Bronchial epithelial cell (primary cell): ENCODE results near the gene FOXF1. TPM values are rescaled to one million over a fixed set of nuclear protein-coding genes. Genes with fewer than 3 reads are reported as not detected.

Source experiments
- DNase-seq: peaks from one replicate; pipeline ENCODE4 v3.0.0-alpha.2; 2010; ENCODE audit warnings: low read depth
- FAIRE-seq: peaks from 2 replicates; lab custom pipeline; 2011; peaks lifted over from hg19 to GRCh38; lab: Jason Lieb, UNC
- H3K27me3 ChIP-seq: 2 replicates; pipeline ENCODE4 v1.5.1; 2011; ENCODE audit warnings: low read length; ENCODE audit not compliant: control insufficient read depth, insufficient read depth
- H3K36me3 ChIP-seq: 2 replicates; pipeline ENCODE4 v1.5.1; 2011; ENCODE audit warnings: low read length; ENCODE audit not compliant: control insufficient read depth, insufficient read depth
- H3K4me3 ChIP-seq: 2 replicates; pipeline ENCODE4 v1.5.1; 2011; ENCODE audit warnings: mild to moderate bottlenecking, low read depth, low read length, control low read depth
- total RNA-seq: library from RNA; depleted of rRNA; stranded (reverse); fragments of >200 nt; gene quantifications from 2 replicates; pipeline ENCODE4 v1.2.1, GENCODE V29; 2014
- TF ChIP-seq, protein P1 (sequence below): IDR thresholded peaks from 2 replicates; pipeline ENCODE4 v1.5.1; 2011; ENCODE audit warnings: mild to moderate bottlenecking, moderate library complexity, low read length, control low read depth, inconsistent platforms; ENCODE audit not compliant: insufficient read depth, severe bottlenecking

Gene FOXF1
- total RNA-seq, 1 donor from 2014 or later = 0.26 TPM

DNA sequence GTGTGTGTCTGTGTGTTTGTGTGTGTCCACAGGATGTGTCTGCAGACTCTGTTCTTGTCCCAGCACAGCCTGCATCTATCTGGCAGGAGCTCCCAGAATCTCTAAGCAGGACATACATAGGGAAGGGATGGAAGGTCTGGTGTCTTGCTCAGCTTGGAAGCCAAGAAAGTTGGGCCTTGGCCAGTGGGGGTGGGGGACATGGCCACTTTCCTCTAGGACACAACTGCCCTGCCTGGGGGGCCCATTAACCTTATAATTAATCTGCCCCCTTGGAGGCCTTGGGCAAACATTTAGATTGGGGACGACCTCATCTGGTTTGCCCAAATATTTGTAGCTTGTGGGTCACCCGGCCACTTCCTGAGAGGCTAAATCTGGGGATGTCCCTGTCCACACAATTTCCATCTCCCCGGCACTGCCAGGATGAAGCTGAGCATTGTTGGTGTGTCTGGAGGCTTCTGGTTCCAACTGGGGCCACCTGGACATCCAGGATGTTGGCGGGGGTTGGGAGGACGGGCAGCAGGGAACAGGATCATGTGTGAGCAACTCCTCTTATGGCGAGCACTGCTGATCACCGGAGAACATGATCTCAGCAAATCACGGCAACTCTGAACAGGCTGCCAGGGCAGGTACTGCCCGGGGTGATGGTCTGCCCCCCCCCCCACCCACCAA lies 17.2 kb upstream of the FOXF1 start:
- no peaks in the 10 kb centered on the region for H3K36me3 ChIP-seq
- H3K27me3 ChIP-seq = peaks cover 61% of the 10 kb centered on the region
- no peak for DNase-seq
- TF ChIP-seq, protein P1, sequence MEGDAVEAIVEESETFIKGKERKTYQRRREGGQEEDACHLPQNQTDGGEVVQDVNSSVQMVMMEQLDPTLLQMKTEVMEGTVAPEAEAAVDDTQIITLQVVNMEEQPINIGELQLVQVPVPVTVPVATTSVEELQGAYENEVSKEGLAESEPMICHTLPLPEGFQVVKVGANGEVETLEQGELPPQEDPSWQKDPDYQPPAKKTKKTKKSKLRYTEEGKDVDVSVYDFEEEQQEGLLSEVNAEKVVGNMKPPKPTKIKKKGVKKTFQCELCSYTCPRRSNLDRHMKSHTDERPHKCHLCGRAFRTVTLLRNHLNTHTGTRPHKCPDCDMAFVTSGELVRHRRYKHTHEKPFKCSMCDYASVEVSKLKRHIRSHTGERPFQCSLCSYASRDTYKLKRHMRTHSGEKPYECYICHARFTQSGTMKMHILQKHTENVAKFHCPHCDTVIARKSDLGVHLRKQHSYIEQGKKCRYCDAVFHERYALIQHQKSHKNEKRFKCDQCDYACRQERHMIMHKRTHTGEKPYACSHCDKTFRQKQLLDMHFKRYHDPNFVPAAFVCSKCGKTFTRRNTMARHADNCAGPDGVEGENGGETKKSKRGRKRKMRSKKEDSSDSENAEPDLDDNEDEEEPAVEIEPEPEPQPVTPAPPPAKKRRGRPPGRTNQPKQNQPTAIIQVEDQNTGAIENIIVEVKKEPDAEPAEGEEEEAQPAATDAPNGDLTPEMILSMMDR = no peak
- no peak overlapping the region for H3K4me3 ChIP-seq
- FAIRE-seq = no peak

DNA sequence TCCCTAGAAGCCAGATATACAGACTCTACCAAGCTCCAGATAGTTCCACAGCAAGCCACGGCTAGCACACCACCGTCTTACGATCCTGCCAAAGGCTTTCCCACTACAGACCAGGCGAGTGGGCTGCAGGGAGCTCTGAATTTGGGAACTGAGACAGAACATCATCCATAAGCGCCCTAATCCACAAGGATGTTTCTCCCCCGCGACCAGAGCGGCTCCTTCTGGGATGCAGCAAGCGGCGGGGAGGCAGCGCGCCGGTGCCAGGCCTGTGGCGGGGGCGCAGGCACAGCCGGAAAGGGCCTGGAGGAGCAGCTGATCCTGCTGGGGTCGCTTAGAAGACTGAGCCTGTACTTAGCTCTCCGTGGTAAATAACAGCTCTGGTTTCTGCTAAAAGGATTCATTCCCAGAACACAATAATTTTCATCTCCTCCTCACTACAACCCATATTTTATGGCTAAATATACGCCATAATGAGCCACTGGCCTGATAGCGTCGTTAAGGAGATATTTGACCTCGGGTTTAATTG lies 16.2 kb upstream of the FOXF1 start:
- Histone ChIP-seq H3K27me3 (peaks cover 68% of the 10 kb centered on the region), H3K4me3 (no peak overlapping the region), H3K36me3 (no peaks in the 10 kb centered on the region)
- TF ChIP-seq, protein P1 = no peak
- DNase-seq = no peak
- FAIRE-seq = no peak

DNA sequence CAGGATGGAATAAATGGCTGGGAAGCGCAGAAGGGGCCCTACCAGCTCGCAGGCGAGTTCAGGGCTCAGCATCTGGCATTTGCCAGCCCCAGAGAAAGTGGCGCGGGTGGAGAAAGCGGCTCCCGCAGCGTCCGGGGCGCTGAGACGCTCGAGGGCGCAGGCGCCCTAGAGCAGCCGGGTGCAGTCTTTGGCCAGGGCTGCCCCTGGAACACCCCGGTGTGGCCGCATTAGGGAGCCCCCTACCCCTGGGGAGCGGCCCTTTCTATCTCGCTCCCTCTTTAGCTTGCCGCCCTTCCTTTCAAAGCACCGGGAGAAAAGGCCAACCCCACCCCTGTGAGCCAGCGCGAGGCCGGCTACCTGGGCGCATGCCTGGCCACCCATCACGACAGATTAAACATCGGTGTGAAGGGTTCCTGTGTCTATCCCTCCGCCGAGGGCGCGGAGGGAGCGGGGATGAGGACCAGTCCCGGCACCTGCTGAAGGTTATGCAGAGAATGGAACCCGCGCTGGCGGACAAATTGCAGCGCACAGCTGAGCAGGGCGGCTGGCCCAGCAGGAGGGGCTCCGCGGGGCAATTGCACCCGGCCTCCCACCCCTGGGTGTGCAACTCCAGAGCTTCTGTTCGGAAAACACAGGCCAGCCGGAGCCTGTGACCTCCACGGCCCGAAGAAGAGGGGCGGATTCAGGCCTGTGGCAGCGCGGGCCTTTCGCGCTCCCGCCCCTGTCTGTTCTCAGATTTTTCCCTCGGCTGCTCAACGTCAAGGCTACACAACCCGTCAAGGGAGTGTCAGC lies 15.6 kb upstream of the FOXF1 start:
- DNase-seq (no peak), FAIRE-seq (no peak)
- Histone ChIP-seq H3K4me3 (no peak overlapping the region), H3K27me3 (peaks cover 67% of the 10 kb centered on the region), H3K36me3 (no peaks in the 10 kb centered on the region)
- TF ChIP-seq, protein P1 = no peak

DNA sequence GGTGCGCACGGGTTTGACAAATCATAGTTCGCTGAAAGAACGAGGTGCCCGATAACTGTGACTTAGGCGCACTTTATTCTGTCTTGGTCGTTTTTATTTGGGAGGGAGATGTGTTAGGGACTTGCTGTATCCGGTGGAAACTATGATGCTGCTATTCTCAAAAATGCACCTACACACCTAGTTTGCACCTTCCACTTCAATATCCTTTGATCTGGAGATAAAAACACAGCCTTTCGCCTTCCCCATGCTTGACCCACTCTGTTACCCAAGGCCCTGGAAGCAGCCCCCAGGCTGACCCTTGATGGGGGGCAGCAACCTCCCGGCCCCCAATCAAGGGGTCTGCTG lies 15.0 kb upstream of the FOXF1 start:
- peaks cover 73% of the 10 kb centered on the region for H3K27me3 ChIP-seq
- DNase-seq = no peak
- TF ChIP-seq, protein P1 = no peak
- no peak for FAIRE-seq
- H3K4me3 ChIP-seq = no peak overlapping the region
- no peaks in the 10 kb centered on the region for H3K36me3 ChIP-seq

DNA sequence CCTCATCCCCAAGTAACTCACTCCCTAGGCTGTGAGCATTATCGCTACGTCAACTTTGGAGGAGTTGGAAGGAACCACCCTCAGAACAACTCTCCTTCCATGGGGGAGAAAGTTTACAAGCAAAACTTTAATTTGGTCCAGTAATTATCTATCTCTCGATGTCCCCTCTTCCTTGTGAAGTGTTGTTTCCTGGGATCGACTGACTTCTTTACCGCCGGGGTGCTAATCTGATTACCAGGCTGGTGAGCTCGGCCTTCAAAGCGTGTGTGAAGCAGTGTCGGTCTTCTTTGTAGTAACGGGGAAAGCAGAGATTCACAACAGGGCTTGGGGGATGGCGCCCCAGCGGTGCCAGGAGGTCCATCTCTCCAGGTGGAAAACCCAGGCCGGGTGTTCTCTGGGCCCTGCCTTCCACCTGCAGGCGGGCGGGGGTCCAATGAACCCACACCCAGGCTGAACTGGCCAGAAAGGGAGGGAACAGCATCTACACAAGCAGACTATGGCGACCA lies 14.5 kb upstream of the FOXF1 start:
- DNase-seq (no peak), FAIRE-seq (no peak)
- Histone ChIP-seq H3K4me3 (no peak overlapping the region), H3K27me3 (peaks cover 78% of the 10 kb centered on the region), H3K36me3 (no peaks in the 10 kb centered on the region)
- TF ChIP-seq, protein P1 = no peak
